ENCODE data around the gene ATP8B4.

ATP8B4 gene

GRCh38 chr15:50053055-50053856, 65.8 kb downstream of the ATP8B4 start:
- no peak for DNase-seq (ENCODE audit: low read depth)
- no peak overlapping the region for H3K4me3 ChIP-seq (ENCODE audit: control insufficient read depth, low read depth, low read length)
- no peak for TF ChIP-seq CTCF (IDR thresholded peaks at IDR 0.05; ENCODE audit: control insufficient read depth, insufficient read depth, low read depth, low read length, missing control alignments)

- no peak overlapping the region for H3K4me3 ChIP-seq (ENCODE audit: control insufficient read depth, low read depth, low read length)
- peak; percentile 74 for DNase-seq (ENCODE audit: low read depth)
- TF ChIP-seq CTCF (IDR thresholded peaks at IDR 0.05; ENCODE audit: control insufficient read depth, insufficient read depth, low read depth, low read length, missing control alignments), result peak; percentile 75
Measured at GRCh38 chr15:50051811-50052419, 67.1 kb downstream of the ATP8B4 start.

- TF ChIP-seq CTCF (IDR thresholded peaks at IDR 0.05; ENCODE audit: control insufficient read depth, insufficient read depth, low read depth, low read length, missing control alignments), result no peak
- H3K4me3 ChIP-seq (ENCODE audit: control insufficient read depth, low read depth, low read length), result no peak overlapping the region
- DNase-seq (ENCODE audit: low read depth), result no peak
Measured at GRCh38 chr15:50050986-50051743, 67.9 kb downstream of the ATP8B4 start.

- peak; percentile 82 for DNase-seq (ENCODE audit: low read depth)
- H3K4me3 ChIP-seq (ENCODE audit: control insufficient read depth, low read depth, low read length), result no peak overlapping the region
- no peak for TF ChIP-seq CTCF (IDR thresholded peaks at IDR 0.05; ENCODE audit: control insufficient read depth, insufficient read depth, low read depth, low read length, missing control alignments)
Measured at GRCh38 chr15:50049871-50050270, 69.2 kb downstream of the ATP8B4 start.

GRCh38 chr15:50046867-50047266, 72.2 kb downstream of the ATP8B4 start:
- H3K4me3 ChIP-seq (ENCODE audit: control insufficient read depth, low read depth, low read length), result no peak overlapping the region
- TF ChIP-seq CTCF (IDR thresholded peaks at IDR 0.05; ENCODE audit: control insufficient read depth, insufficient read depth, low read depth, low read length, missing control alignments), result no peak
- DNase-seq (ENCODE audit: low read depth), result no peak

- no peak overlapping the region for H3K4me3 ChIP-seq (ENCODE audit: control insufficient read depth, low read depth, low read length)
- no peak for TF ChIP-seq CTCF (IDR thresholded peaks at IDR 0.05; ENCODE audit: control insufficient read depth, insufficient read depth, low read depth, low read length, missing control alignments)
- no peak for DNase-seq (ENCODE audit: low read depth)
Measured at GRCh38 chr15:50046159-50046558, 72.9 kb downstream of the ATP8B4 start.

All from AG09309 (cell line).